ENCODE results near the gene PLEKHB1.
A peak's percentile ranks its signal among the peaks of the same experiment; 100 is the strongest.

PLEKHB1 gene, protein sequence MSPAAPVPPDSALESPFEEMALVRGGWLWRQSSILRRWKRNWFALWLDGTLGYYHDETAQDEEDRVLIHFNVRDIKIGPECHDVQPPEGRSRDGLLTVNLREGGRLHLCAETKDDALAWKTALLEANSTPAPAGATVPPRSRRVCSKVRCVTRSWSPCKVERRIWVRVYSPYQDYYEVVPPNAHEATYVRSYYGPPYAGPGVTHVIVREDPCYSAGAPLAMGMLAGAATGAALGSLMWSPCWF

DNA sequence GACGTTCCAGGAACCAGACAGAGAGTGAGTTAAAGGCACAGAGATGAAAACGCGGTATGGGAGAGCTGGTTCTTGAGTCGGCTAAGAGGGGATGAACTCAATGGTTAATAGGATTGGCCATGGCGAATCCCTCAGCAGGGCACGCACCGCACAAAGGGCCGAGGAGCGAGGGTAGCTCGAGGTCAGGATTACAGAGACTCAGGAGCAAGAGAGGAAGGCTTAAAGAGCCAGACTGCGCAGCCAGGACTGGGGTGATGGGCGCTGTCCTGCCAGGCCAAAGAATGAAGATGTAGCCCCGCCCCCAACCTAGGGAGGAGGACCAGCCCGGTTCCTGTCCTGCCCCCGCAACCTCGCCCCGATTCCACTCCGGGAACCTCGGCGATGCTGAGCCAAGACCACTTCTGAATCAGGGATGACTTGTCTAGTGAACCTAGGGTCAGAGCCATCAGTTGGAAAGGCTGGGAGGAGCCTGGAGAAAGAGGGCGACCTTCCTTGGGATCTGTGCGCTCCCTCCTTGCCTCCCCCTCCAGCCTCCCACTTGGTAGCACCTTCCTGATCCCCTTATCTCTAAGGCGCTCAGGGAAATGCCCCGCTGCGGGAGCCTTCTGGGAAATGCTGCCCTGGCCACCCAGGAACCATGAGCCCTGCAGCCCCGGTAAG lies at the start of gene PLEKHB1:
TSS of gene PLEKHB1 (plus strand) at position 610 of the 660 bp plus-strand sequence. CDS start at position 638, 28 bp downstream.
- DNase-seq = no peak

DNA sequence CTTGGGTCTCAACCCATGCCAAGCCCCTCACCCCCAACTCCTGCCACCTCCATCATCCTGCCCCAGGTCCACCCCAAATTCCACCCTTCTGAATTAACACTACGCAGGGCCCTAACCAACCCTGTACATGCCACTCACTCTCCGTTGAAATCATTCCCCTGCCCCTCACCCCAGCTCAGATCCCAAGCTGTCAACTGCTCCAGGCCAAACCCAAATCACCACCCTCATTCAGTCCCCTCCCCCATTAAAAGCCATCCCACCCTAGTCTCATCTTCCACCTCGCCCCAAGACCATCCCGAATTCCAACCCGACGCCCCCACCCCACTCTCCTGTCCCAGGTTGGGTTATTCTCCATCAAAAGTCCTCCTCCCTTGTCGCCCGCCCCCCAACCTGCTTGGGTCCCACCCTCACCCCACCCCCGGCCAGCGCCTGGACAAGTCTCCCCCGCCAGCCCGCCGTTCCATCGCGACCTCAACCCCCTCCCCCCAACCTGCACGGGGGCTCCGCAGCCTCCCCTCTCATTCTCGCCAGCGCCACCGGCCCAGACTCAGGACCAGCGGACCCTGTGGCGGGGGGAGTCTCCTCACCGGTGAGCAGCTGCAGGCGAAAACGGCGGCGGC lies 48.9 kb upstream of the PLEKHB1 start:
- DNase-seq = no peak

DNA sequence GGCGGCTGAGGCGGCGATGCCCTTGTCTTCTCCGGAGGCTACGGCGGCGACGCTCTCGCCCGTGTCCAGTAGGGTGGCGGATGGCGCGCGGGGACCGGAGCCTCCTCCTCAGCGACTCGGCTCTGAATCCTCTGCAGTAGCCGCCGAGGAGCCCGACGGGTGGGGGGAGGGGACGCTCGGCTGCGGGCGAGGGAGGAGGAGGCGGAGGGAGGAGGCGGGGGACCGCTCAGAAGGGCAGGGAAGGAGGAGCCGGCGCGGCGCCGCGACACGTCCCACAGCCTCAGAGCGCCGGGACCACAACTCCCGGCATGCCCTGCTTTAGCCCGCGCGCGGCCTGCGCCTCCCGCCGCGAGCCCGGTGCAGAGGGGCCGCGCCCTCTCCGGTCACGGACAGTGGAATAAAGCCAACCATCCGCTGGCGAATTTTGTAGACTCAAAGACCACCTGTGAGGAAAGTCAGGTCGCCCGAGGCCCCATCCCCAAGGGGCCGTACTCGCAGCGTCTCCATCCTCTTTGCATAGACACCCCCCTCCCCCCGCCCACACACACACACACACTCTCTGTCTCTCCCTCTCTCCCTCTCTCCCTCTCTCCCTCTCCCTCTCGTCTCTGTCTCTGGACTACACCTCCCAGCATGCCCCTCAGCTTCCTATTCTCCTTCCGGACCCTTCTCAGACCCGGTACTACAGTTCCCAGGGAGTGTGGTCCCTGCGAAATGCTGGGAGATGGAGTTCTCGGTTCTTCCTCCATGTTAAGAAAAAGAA lies 48.2 kb upstream of the PLEKHB1 start, which contains the start of gene FAM168A:
TSS of gene FAM168A (minus strand) at position 157 of the 763 bp plus-strand sequence. CDS start 129,638 bp downstream, outside the sequence.
- peak; percentile 98 for DNase-seq

DNA sequence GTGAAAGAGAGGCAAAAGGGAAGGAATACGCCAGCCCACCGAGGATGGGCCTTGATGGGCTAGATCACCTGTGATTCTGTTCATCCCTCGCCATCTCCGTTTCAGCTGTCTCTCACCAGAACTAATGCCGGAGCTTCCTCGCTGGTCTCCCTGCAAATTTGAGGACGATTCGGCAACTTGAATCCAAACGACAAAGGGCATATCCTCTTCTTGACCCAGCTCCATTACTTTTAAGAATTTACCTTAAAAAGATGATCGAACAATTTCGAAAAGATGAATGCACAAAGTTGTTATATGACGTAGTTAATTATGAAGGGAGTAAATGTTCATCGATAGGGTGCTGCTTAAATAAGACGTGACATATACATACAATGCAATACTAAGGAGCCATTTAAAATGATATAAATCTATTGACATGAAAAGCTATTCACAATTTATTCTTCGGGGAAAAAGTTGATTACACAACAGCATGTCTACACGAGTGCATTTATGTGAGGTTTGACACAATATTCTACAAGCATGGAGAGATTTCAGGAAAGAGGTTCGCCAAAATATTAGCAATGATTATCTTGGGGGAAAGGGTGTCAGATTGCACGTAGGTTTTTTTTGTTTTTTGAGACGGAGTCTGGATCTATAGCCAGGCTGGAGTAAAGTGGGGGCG lies 47.5 kb upstream of the PLEKHB1 start:
- DNase-seq = no peak

DNA sequence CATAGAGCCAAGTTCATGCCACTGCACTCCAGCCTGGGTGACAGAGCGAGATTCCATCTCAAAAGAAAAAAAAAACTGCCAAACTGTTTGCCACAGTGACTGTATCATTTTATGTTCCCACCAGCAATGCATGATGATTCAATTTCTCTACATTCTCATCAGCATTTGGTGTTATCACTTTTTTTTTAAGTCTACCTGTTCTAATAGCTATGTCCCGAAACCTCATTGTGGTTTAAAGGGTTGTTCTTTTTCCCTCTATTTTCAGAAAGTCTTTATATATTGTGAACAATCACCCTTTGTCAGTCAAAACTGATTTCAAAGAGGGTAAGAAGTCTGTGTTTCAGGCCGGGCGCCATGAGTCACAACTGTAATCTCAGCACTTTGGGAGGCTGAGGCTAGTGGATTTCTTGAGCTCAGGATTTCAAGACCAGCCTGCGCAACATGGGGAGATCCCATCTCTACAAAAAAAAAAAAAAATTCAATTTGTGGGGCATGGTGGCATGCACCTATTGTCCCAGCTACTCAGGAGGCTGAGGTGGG lies 33.7 kb upstream of the PLEKHB1 start:
- DNase-seq = no peak

- no peak for DNase-seq
These were observed 31.8 kb upstream of the PLEKHB1 start for GRCh38 chr11:73614591-73614990.

DNA sequence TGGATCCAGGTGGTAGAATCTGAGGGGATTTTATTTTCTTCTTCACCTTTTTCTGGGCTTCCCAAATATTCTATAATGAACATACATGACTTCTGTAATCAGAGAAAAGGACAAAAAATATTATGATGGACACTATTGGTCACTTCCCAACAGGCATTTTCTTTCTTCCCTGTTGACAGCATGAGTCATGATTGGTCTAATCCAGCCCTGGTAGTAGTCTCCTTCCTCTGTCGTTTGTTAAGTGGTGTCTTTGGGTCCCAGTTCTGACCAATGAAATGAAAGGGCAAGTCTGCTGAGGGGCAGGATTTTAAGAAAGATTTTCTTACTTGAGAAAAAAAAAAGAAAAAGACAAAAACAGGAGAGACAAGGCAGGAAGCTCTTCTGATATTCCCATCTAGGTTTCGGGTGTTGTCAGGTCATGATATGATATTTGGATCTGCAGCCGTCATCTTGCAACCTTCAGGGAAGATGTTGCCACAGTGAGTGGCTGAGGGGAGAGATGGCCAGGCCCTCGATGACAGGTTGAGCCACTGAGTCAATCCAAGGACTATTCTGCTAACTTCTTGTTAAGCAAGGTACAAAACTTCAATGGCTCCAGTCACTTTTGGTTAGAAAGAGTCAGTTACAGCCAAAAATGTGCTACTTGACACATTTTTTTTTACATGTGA lies 23.3 kb upstream of the PLEKHB1 start:
- DNase-seq = no peak

DNA sequence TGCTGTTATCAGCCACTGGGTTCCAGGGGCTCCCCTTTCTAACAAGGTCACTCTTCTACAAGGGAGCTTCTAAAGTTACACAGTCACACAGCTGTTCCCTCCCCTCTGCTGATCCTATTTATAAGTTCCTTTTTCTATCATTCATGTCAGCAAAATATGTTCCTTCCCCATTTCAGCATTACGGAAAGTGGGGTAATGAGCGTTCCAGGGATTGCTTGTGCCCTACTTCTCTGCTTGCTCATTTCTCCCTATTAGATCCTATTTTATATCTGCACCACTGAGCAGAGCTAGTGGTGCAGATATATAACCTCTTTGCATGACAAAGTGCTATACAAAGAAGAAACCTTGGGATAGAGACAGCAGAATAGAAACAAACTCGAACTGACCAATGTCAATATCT lies 22.7 kb upstream of the PLEKHB1 start:
- no peak for DNase-seq

DNA sequence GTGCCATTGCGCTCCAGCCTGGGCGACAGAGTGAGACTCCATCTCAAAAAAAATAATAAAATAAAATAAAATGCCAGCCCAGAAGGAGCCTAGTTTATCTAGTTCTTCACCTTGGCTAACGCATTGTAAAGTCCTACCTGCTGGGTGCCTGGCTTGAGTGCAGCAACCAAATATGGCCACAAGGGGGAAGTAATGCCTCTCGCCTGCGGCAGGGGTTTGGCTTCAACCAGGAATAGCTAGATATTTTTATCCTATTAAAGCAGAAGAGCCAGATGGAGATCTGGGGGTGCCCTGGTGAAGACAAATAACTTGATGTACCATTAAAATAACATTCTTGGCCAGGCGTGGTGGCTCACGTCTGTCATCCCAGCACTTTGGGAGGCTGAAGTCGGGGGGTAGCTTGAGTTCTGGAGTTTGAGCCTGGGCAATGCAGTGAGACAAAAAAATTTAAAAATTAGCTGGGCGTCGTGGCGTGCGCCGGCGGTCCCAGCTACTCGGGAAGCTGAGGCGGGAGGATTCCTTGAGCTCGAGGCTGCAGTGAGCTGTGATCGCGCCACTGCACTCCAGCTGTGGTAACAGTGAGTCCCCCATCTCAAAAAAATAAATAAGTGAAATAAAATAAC lies 20.6 kb upstream of the PLEKHB1 start:
- DNase-seq = peak; percentile 80

DNA sequence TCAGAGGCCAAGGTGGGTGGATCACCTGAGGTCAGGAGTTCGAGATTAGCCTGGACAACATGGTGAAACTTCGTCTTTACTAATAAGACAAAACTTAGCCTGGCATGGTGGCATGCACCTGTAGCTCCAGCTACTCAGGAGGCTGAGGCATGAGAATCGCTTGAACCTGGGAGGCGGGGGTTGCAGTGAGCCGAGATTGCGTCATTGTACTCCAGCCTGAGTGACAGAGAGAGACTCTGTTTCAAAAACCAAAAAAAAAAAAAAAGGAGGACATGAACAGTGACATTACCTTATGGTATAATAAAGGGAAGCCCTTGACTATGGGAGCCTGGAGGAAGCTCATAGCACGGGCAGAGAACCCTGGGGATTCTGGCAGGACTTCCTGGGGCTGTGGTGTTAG lies 16.5 kb upstream of the PLEKHB1 start:
- DNase-seq = no peak

DNA sequence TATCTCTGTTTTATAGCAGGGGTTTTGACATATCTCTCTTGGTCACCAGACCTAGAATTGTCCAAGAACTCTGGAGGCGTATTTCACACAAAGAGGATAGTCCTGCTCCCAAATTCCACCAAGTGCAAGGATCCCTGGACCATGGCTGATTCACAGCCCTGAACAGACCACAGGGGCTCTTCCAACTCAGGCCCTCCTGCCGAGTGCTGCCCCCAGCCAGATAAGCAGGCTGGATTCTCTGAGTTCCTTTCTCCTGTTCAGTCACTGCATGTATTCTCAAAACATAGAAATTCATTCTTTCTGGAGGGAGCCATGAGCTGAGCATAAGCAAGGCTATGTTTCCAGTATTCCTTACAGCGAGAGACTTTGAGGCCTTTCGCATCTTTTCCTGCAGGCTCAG lies 13.4 kb upstream of the PLEKHB1 start:
- DNase-seq = no peak

GRCh38 chr11:73633999-73634398 lies 12.4 kb upstream of the PLEKHB1 start:
- no peak for DNase-seq

- no peak for DNase-seq
These were observed 10.7 kb upstream of the PLEKHB1 start for GRCh38 chr11:73635721-73636120.

- DNase-seq = no peak
These were observed 10.1 kb upstream of the PLEKHB1 start for GRCh38 chr11:73636249-73636648.

DNA sequence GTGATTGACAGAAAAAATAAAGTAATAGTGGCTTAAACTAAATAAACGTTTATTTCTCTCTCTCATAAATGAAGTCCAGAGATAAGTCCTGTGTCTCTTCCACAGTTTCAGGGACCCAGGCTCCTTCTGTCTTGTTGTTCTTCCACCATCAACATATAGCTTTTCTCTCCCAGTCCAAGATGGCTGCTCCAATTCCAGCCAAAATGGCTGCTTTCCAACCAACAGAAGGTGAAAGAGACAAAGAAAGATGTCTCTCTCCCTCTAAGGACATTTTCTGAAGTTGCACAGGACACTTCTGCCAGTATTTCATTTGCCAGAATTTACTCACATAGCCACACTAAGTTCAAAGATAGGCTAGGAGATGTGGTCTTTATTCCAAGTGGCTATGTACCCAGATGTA lies 9.4 kb upstream of the PLEKHB1 start:
- no peak for DNase-seq

GRCh38 chr11:73640592-73640991 lies 5.8 kb upstream of the PLEKHB1 start:
- DNase-seq = no peak

DNA sequence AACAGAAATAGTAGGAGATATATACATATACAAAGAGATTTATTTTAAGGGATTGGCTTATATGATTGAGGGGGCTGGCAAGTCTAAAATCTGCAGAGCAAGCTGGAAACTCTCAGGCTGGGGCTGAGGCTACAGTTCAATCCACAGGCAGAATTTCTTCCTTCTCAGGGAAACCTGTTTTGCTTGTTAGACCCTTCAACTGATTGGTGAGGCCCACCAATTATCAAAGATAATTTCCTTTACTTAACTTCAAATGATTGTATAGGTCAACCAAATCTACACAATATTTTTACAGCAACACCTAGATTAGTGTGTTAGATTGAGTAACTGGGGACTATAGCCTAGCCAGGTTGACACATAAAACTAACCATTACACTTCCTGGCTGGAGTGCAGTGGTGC lies 4.7 kb upstream of the PLEKHB1 start:
- DNase-seq = no peak

- DNase-seq = no peak
These were observed 1.0 kb upstream of the PLEKHB1 start for GRCh38 chr11:73645121-73645969.

DNA sequence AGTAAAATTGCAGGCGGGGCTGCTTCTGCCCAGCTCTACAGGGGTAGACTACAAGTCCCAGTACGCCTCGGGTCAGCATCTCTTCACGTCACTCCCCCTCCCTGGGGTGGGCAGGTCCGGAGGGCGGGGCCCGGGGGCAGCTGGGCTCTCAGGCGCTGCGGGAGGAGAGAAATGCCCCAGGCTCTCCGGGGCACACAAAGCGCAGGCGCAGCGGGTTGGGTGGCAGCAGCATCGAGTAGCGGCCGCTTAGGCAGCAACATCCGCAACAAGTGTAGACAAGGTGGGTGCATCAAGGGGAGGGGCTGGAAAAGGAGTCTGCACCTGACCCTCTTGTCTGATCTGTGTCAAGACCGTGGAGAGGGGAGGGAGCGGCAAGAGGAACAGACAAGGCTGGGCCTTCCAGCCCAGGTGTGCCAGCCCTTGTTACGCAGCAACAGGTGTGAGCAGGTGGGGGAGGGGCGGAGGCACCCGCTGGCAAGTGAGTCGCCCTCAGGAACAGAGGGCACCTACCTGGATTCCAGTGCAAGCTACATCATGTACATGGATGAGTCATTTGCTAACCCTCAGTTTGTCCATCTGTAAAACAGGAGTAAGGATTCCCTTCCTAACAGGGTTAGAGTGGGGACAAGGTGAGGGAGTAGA lies 1.2 kb downstream of the PLEKHB1 start:
- peak; percentile 97 for DNase-seq

- DNase-seq = no peak
These were observed 1.7 kb downstream of the PLEKHB1 start for GRCh38 chr11:73648121-73648520.
